Kidney (tissue), 14 donors: ENCODE measurements around the gene LRRC45. TPM values are rescaled to one million over a fixed set of nuclear protein-coding genes. Genes with fewer than 3 reads are reported as not detected.

Experiments
- DNase-seq, 5 donors: peaks; one replicate each; pipeline ENCODE4 v3.0.0-alpha.2; 2013 to 2020
- FAIRE-seq: peaks from 2 replicates; lab custom pipeline; 2012; peaks lifted over from hg19 to GRCh38; lab: Jason Lieb, UNC
- H3K27ac ChIP-seq, 2 donors: one replicate each; pipeline ENCODE4 v1.7.0; 2013; ENCODE audit warnings: low read depth in 2 of 2, low read length in 2 of 2, inconsistent platforms in 1 of 2
- H3K27me3 ChIP-seq: one replicate; pipeline ENCODE4 v1.7.1; 2013; ENCODE audit warnings: low read length, inconsistent platforms; ENCODE audit not compliant: control insufficient read depth, insufficient read depth
- H3K36me3 ChIP-seq, 3 donors: one replicate each; pipeline versions ENCODE4 v1.7.0 to v1.7.1; 2013; ENCODE audit warnings: low read length in 3 of 3, control low read depth in 1 of 3, inconsistent platforms in 1 of 3; ENCODE audit not compliant: insufficient read depth in 3 of 3, control insufficient read depth in 2 of 3
- H3K4me1 ChIP-seq, 3 donors: one replicate each; pipeline versions ENCODE4 v1.7.0 to v1.7.1; 2013; ENCODE audit warnings: low read length in 3 of 3, inconsistent platforms in 1 of 3, low read depth in 1 of 3; ENCODE audit not compliant: control insufficient read depth in 2 of 3, insufficient read depth in 2 of 3
- H3K4me3 ChIP-seq, 3 donors: one replicate each; pipeline versions ENCODE4 v1.7.0 to v1.8.1; 2013; ENCODE audit warnings: low read length in 3 of 3, control low read depth in 1 of 3, inconsistent platforms in 1 of 3
- H3K9ac ChIP-seq, 3 donors: one replicate each; pipeline versions ENCODE4 v1.7.0 to v1.7.1; 2013; ENCODE audit warnings: low read length in 3 of 3, control low read depth in 1 of 3, inconsistent platforms in 1 of 3
- H3K9me3 ChIP-seq, 3 donors: one replicate each; pipeline versions ENCODE4 v1.7.0 to v1.7.1; 2013; ENCODE audit warnings: low read length in 3 of 3, control low read depth in 1 of 3, inconsistent platforms in 1 of 3; ENCODE audit not compliant: control insufficient read depth in 2 of 3, insufficient read depth in 1 of 3
- intact Hi-C: fragments of 100-400 bp; cut with DNase I; formaldehyde crosslinking; loops from one replicate; pipeline ENCODE4 v1.11.1; 2022
- polyA plus RNA-seq: library from polyadenylated mRNA; stranded (reverse); fragments of 350-450 nt; fragmentation: Illumina TruSeq; extraction: RNeasy Lipid Tissue Mini Kit (QIAGEN cat#74804); gene quantifications from one replicate; pipeline ENCODE4 v1.2.3, GENCODE V29; 2014; ENCODE audit warnings: low read depth, low replicate concordance; ENCODE audit not compliant: insufficient read depth
- total RNA-seq: library from RNA; stranded (reverse); fragmentation: NEBNext Ultra II Directional; extraction: Animal tissue kit (Norgen Biotek cat#: 25700); gene quantifications from one replicate; pipeline ENCODE4 v1.2.1, GENCODE V29; 2021
- TF ChIP-seq, protein P1 (sequence below): IDR thresholded peaks from 3 replicates; pipeline ENCODE4 v1.5.1; 2012; ENCODE audit warnings: mild to moderate bottlenecking, moderate library complexity, borderline replicate concordance; ENCODE audit not compliant: insufficient read depth; ENCODE audit errors: extremely low read depth
- donor health status: control.
- donor health status: control.
- donor health status: control.
- donor health status: control.
- donor health status: control.
- donor health status: DM: yes; HTN: yes; CAD: no.
- donor health status: Normal renal cell carcinoma (clear cell type).

LRRC45 gene
- total and polyA plus RNA-seq, 2 donors from 2014 or later = 9.9 TPM

DNA sequence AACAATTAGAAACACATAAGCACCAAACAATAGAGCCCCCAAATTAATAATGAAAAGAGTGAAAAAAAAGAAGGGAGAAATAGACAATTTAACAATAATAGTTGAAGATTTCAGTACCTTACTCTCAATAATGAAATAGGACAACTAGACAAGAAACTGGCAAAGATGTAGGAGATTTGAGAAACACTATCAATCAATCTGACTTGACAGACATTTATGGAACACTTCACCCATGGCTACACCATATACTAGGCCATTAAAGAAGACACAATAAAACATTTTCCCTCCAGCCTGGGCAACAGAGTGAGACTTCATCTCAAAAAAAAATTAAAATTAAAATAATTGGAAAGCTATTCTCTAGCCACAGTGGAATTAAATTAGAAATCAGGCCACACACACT is 47.5 kb downstream of the LRRC45 start:
- H3K36me3 ChIP-seq = no peaks in the 10 kb centered on the region
- no peak overlapping the region for H3K27ac ChIP-seq
- intact Hi-C loops = no loop called here
- no peak overlapping the region for H3K4me3 ChIP-seq
- FAIRE-seq (no peak), DNase-seq (no peak)
- no peaks in the 10 kb centered on the region for H3K9me3 ChIP-seq
- TF ChIP-seq, protein P1, sequence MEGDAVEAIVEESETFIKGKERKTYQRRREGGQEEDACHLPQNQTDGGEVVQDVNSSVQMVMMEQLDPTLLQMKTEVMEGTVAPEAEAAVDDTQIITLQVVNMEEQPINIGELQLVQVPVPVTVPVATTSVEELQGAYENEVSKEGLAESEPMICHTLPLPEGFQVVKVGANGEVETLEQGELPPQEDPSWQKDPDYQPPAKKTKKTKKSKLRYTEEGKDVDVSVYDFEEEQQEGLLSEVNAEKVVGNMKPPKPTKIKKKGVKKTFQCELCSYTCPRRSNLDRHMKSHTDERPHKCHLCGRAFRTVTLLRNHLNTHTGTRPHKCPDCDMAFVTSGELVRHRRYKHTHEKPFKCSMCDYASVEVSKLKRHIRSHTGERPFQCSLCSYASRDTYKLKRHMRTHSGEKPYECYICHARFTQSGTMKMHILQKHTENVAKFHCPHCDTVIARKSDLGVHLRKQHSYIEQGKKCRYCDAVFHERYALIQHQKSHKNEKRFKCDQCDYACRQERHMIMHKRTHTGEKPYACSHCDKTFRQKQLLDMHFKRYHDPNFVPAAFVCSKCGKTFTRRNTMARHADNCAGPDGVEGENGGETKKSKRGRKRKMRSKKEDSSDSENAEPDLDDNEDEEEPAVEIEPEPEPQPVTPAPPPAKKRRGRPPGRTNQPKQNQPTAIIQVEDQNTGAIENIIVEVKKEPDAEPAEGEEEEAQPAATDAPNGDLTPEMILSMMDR = no peak
- H3K9ac ChIP-seq = no peak overlapping the region
- peaks cover 0 to 6% (median 4%) of the 10 kb centered on the region in 3 donors for H3K4me1 ChIP-seq
- H3K27me3 ChIP-seq = no peaks in the 10 kb centered on the region

DNA sequence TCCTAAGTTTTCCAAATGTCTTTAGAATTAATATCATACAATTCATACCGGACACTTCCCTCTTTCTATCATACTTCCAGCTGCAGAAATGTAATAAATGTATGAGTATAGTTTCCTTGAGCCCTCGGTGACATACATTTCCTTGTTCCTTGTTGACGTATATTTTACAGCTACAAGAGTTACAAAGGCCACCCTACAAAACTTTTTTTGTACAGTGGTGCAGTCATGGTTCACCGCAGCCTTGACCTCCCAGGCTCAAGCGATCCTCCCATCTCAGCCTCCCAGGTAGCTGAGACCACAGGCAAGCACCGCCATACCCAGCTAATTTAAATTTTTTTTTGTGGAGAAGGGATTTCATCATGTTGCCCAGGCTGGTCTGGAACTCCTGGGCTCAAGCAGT is 49.7 kb downstream of the LRRC45 start:
- Histone ChIP-seq H3K4me3 (no peak overlapping the region), H3K9me3 (no peaks in the 10 kb centered on the region), H3K36me3 (no peaks in the 10 kb centered on the region), H3K4me1 (no peaks in the 10 kb centered on the region), H3K27ac (no peak overlapping the region), H3K9ac (no peak overlapping the region), H3K27me3 (no peaks in the 10 kb centered on the region)
- no peak for FAIRE-seq
- intact Hi-C loops = no loop called here
- TF ChIP-seq, protein P1 = no peak
- DNase-seq = no peak

DNA sequence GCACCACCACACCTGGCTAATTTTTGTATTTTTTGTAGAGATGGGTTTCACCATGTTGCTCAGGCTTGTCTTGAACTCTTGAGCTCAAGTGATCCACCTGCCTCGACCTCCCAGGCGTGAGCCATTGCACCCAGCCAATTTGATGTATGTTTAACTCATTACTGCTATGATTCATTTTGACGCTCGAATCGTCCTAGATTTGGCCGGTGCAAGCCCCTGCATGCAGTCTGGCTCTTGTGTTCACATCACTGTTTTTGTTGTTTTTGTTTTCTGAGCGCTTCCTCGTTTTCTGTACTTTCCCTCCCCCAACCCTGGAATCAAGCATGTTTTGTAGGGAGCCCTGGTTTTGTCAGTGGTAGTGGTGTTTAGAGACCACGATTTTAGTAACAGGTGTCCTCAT is 50.3 kb downstream of the LRRC45 start:
- intact Hi-C loops = no loop called here
- FAIRE-seq = no peak
- no peaks in the 10 kb centered on the region for H3K36me3 ChIP-seq

More for the DNA sequence above, 50.3 kb downstream of the LRRC45 start:
- Histone ChIP-seq H3K27ac (no peak overlapping the region), H3K4me1 (no peaks in the 10 kb centered on the region), H3K4me3 (no peak overlapping the region), H3K9me3 (no peaks in the 10 kb centered on the region), H3K9ac (no peak overlapping the region), H3K27me3 (no peaks in the 10 kb centered on the region)
- no peak for DNase-seq
- TF ChIP-seq, protein P1 = no peak
